ENCODE data around the gene SNX27.

Gene SNX27

DNA sequence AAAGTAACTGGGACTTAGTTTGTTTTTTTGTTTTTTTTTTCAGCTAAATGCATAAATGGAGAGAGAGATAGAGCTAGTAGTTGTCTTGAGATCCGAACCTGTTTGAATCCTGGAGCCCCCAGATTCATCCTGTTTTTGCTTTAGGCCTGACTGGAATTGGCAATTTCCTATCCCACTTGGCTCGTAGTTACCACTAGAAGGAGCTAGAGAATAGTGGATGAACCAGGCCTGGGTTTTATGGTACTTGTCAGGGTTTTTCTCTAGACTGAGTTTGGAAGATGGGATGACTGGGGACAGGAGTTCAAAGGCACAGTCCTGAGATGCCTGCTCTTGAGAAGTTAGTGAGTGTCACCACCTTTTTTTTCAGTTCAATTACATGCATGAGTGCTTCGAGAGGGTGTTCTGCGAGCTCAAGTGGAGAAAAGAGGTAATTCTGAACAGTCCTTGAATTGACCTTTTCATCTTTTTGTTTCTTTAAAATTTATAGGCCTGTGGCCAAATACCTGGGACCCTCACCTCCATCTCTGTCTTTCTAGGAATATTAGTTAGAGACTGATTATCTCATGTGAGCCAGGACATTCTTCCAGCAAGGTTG, 81.3 kb downstream of the SNX27 start:
- no peak overlapping the region for H3K4me3 ChIP-seq (ENCODE audit: control insufficient read depth, low read depth, low read length)
- no peak for DNase-seq (ENCODE audit: low read depth)
- TF ChIP-seq, protein P1, sequence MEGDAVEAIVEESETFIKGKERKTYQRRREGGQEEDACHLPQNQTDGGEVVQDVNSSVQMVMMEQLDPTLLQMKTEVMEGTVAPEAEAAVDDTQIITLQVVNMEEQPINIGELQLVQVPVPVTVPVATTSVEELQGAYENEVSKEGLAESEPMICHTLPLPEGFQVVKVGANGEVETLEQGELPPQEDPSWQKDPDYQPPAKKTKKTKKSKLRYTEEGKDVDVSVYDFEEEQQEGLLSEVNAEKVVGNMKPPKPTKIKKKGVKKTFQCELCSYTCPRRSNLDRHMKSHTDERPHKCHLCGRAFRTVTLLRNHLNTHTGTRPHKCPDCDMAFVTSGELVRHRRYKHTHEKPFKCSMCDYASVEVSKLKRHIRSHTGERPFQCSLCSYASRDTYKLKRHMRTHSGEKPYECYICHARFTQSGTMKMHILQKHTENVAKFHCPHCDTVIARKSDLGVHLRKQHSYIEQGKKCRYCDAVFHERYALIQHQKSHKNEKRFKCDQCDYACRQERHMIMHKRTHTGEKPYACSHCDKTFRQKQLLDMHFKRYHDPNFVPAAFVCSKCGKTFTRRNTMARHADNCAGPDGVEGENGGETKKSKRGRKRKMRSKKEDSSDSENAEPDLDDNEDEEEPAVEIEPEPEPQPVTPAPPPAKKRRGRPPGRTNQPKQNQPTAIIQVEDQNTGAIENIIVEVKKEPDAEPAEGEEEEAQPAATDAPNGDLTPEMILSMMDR (IDR thresholded peaks at IDR 0.05; ENCODE audit: control insufficient read depth, insufficient read depth, low read depth, low read length, missing control alignments): peak; percentile 79

DNA sequence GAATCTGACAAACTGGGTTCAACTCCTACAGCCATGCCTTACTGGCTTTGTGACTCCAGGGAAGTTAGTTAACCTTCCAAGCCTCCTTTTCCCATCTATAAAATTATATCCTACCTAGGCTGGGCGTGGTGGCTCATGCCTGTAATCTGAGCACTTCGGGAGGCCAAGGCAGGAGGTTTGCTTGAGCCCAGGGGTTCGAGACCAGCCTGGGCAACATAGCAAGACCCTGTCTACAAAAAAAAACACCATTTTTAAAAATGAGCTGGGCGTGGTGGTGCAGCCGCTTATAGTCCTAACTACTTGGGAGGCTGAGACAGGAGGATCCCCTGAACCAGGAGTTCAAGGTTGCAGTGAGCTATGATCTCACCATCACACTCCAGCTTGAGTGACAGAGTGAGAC, 89.7 kb downstream of the SNX27 start:
- DNase-seq (ENCODE audit: low read depth): no peak
- no peak overlapping the region for H3K4me3 ChIP-seq (ENCODE audit: control insufficient read depth, low read depth, low read length)
- TF ChIP-seq, protein P1 (IDR thresholded peaks at IDR 0.05; ENCODE audit: control insufficient read depth, insufficient read depth, low read depth, low read length, missing control alignments): no peak

DNA sequence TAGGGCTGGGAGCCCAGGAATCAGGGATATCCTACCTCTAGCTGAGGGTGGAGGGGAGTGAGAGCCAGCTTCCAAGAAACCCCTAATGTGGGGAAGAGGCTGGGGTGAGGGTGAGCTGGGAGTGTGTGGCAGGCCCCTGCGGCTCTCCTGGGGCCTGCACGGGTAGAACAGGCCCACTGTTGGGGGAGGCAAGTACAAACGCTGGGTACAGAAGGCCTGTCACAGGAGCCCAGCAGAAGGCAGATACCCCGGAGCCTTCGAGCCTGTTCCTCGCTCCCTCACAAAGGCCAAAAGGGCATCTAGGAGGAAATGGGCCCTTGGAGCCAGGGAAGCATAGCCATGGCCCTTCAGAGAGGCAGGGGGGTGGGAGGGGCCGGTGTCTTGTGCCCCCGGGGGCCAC, 91.1 kb downstream of the SNX27 start:
- H3K4me3 ChIP-seq (ENCODE audit: control insufficient read depth, low read depth, low read length): no peak overlapping the region
- TF ChIP-seq, protein P1 (IDR thresholded peaks at IDR 0.05; ENCODE audit: control insufficient read depth, insufficient read depth, low read depth, low read length, missing control alignments): no peak

DNA sequence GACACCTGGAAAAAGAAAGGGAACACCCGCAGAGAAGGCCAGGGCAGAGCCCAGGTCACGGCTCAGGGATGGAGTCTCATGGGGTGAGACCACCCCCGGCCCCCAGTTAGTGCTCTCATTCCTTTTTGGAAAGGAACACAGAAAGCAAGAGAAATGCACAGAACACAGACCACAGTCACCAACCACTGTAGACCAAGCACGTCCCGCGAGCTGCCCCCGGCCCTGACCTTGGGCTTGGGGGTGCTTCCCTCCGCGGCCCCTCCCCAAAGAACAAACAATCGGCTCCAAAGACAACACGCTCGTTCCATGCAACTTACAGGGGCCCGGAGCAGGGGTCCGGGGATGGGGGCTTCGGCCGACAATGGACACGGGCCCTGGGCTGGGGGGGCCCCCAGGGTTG, 92.0 kb downstream of the SNX27 start:
- no peak for DNase-seq (ENCODE audit: low read depth)
- TF ChIP-seq, protein P1 (IDR thresholded peaks at IDR 0.05; ENCODE audit: control insufficient read depth, insufficient read depth, low read depth, low read length, missing control alignments): no peak
- no peak overlapping the region for H3K4me3 ChIP-seq (ENCODE audit: control insufficient read depth, low read depth, low read length)

More for the DNA sequence above, 91.1 kb downstream of the SNX27 start:
- no peak for DNase-seq (ENCODE audit: low read depth)

DNA sequence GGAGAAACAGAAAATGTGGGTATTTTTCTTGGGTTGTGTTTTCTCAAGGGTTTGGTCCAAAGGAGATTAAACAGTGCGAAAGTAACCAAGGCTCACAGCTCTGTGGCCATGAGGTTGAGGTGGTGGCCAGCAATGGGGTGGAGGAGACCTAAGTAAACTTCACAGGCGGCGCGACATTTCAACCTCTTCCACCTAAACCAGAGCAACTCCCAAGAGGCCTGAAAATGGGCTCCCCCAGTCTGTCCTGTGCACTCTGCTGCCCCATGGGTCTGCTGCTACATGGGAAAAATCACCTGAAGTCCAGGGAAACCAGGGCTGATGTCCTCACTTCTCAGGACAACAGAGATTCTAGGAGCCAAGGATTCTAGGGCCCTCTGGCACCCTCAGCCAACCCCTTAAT, 92.4 kb downstream of the SNX27 start:
- H3K4me3 ChIP-seq (ENCODE audit: control insufficient read depth, low read depth, low read length): no peak overlapping the region
- DNase-seq (ENCODE audit: low read depth): no peak
- TF ChIP-seq, protein P1 (IDR thresholded peaks at IDR 0.05; ENCODE audit: control insufficient read depth, insufficient read depth, low read depth, low read length, missing control alignments): no peak

DNA sequence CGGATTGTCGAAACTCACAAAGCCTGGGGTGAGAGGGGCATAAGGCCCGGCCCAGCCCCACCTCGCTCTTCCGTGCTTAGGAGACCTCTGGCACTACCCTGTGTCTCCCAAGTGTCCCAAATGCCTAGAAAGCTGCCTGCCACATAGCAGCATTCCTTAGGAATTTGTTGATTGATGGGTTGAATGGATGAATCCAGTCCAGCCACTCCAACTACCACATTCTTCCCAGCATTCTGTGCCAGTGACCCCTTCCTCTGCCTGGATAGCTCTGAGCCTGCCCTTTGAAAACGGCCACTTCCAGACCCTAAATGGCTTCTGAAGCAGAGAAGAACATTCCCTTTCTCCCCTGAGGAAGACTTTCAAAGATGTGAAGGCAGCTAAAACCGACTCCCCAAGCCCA, 93.3 kb downstream of the SNX27 start:
- H3K4me3 ChIP-seq (ENCODE audit: control insufficient read depth, low read depth, low read length): no peak overlapping the region
- TF ChIP-seq, protein P1 (IDR thresholded peaks at IDR 0.05; ENCODE audit: control insufficient read depth, insufficient read depth, low read depth, low read length, missing control alignments): no peak
- DNase-seq (ENCODE audit: low read depth): no peak
